Mesothelial cell of epicardium (in vitro differentiated cells): ENCODE results near the gene PRKCA. TPM values are rescaled to one million over a fixed set of nuclear protein-coding genes. Genes with fewer than 3 reads are reported as not detected.
A peak's percentile ranks its signal among the peaks of the same experiment; 100 is the strongest.

Source experiments
- DNase-seq, 2 experiments: peaks; one replicate each; pipeline ENCODE4 v3.0.0; 2021; ENCODE audit warnings: low spot score in 2 of 2; ENCODE audit not compliant: unreplicated experiment in 2 of 2
- H3K27ac Mint-ChIP-seq: 2 replicates; pipeline ENCODE4 v1.8.0; 2021; ENCODE audit warnings: mixed read lengths
- H3K27me3 Mint-ChIP-seq: 2 replicates; pipeline ENCODE4 v1.8.0; 2021; ENCODE audit warnings: low read depth, mixed read lengths
- H3K36me3 Mint-ChIP-seq: 2 replicates; pipeline ENCODE4 v1.8.0; 2021; ENCODE audit warnings: mixed read lengths
- H3K4me1 Mint-ChIP-seq: 2 replicates; pipeline ENCODE4 v1.8.0; 2021; ENCODE audit warnings: mixed read lengths
- H3K4me3 Mint-ChIP-seq: 2 replicates; pipeline ENCODE4 v1.8.0; 2021; ENCODE audit warnings: mild to moderate bottlenecking, moderate library complexity, mixed read lengths
- H3K9me3 Mint-ChIP-seq: 2 replicates; pipeline ENCODE4 v1.8.0; 2021; ENCODE audit warnings: mixed read lengths
- CTCF ChIP-seq: fragments of 200-600 bp; sonication (generic); IDR thresholded peaks from one replicate; pipeline ENCODE4 v1.5.0; 2021; ENCODE audit warnings: antibody characterized with exemption; ENCODE audit not compliant: unreplicated experiment
- total RNA-seq: library from RNA; stranded (reverse); gene quantifications from 3 replicates; pipeline ENCODE4 v1.2.1, GENCODE V29; 2021

Gene PRKCA
- total RNA-seq, 1 donor from 2014 or later: 15.2 TPM

- TF ChIP-seq CTCF: no peak
- H3K27ac Mint-ChIP-seq: no peak overlapping the region
- no peaks in the 10 kb centered on the region for H3K36me3 Mint-ChIP-seq
- H3K4me1 Mint-ChIP-seq: no peaks in the 10 kb centered on the region
- H3K27me3 Mint-ChIP-seq: peaks cover 50% of the 10 kb centered on the region
- H3K4me3 Mint-ChIP-seq: no peak overlapping the region
- no peak for DNase-seq
- no peaks in the 10 kb centered on the region for H3K9me3 Mint-ChIP-seq
Observed at GRCh38 chr17:66826856-66827255, 524.4 kb downstream of the PRKCA start.

- H3K36me3 Mint-ChIP-seq: no peaks in the 10 kb centered on the region
- no peak overlapping the region for H3K4me3 Mint-ChIP-seq
- H3K27me3 Mint-ChIP-seq: peaks cover 68% of the 10 kb centered on the region
- H3K27ac Mint-ChIP-seq: no peak overlapping the region
- H3K4me1 Mint-ChIP-seq: no peaks in the 10 kb centered on the region
- H3K9me3 Mint-ChIP-seq: no peaks in the 10 kb centered on the region
- DNase-seq: peak; percentile 58 to 78
- no peak for TF ChIP-seq CTCF
Observed at GRCh38 chr17:66829386-66829864, 527.0 kb downstream of the PRKCA start.

DNA sequence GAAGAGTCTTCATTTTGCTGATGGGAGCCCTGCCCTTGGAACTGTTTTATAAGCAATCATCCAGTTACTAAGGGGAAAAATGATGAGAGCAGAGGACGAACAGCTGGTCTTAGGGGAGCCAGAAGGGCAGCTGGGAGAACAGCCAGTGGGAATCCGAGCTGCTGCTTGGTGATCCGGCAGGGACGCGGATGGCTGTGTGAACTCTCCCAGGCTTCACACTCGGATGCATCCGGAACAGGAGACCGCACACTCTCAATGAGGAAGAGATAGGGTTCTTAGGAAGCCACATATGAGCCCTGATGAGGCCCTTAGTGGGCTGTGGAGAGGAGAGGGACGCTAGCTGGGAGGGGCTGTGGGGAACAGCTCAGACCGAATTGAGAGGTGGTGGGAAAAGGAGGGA is 527.5 kb downstream of the PRKCA start:
- DNase-seq: no peak
- TF ChIP-seq CTCF: no peak

DNA sequence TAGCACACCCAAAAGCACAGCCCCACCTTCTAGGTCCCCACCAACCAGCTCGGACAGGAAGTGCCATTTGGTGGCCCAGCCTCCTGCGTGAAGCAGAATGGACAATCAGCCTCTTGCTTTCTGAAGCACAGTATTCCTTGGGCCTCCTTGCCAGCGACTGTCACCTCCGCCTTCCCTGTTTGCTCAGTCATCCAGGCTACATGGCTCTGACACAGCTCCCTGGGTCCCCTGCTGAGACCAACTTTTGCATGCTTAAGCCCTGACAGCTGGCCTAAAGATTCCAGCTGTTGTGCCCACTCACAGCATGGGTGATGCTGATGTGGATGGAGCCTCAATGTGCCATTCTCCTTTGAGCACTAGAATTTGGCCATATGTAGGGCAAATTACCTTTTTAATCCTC is 528.0 kb downstream of the PRKCA start:
- H3K4me1 Mint-ChIP-seq: no peaks in the 10 kb centered on the region
- TF ChIP-seq CTCF: no peak
- H3K36me3 Mint-ChIP-seq: no peaks in the 10 kb centered on the region
- H3K4me3 Mint-ChIP-seq: no peak overlapping the region
- H3K27ac Mint-ChIP-seq: no peak overlapping the region
- no peaks in the 10 kb centered on the region for H3K9me3 Mint-ChIP-seq
- H3K27me3 Mint-ChIP-seq: peaks cover 68% of the 10 kb centered on the region
- DNase-seq: no peak

More for the DNA sequence above, 527.5 kb downstream of the PRKCA start:
- no peak overlapping the region for H3K27ac Mint-ChIP-seq
- no peaks in the 10 kb centered on the region for H3K4me1 Mint-ChIP-seq
- no peaks in the 10 kb centered on the region for H3K36me3 Mint-ChIP-seq
- H3K4me3 Mint-ChIP-seq: no peak overlapping the region
- peaks cover 67% of the 10 kb centered on the region for H3K27me3 Mint-ChIP-seq
- H3K9me3 Mint-ChIP-seq: no peaks in the 10 kb centered on the region

- Mint-ChIP-seq H3K27me3 (peaks cover 76% of the 10 kb centered on the region), H3K9me3 (no peaks in the 10 kb centered on the region), H3K27ac (no peak overlapping the region), H3K36me3 (no peaks in the 10 kb centered on the region), H3K4me1 (no peaks in the 10 kb centered on the region), H3K4me3 (no peak overlapping the region)
- no peak for TF ChIP-seq CTCF
- no peak for DNase-seq
Observed at GRCh38 chr17:66831383-66832210, 529.2 kb downstream of the PRKCA start.
